Testis (tissue), 2 donors: ENCODE measurements around the gene STAU1.

ENCODE experiments used
- CTCF ChIP-seq, 3 experiments: fragments of 450-650 bp in 2 of 3; fragments of 200-600 bp in 1 of 3; sonication (generic) in 1 of 3; IDR thresholded peaks; one replicate each; pipeline ENCODE4 v1.5.1; 2016 to 2019; ENCODE audit warnings: antibody characterized with exemption in 3 of 3, mild to moderate bottlenecking in 2 of 3, moderate library complexity in 1 of 3
- POLR2A ChIP-seq: fragments of 450-650 bp; IDR thresholded peaks from one replicate; pipeline ENCODE4 v1.6.1; 2017; ENCODE audit warnings: antibody characterized with exemption, mild to moderate bottlenecking, moderate library complexity

- TF ChIP-seq CTCF (IDR thresholded peaks at IDR 0.05) = no peak
- TF ChIP-seq POLR2A = no peak
These were observed 4.7 kb downstream of the STAU1 start for GRCh38 chr20:49183444-49183843.
